HG03108 (cell line): Measurements from ENCODE around the gene NBDY.
"Not testable (repeated sequence)": the region's sequence is repeated elsewhere in the genome, so short reads cannot be mapped to it uniquely, and the experiment has no call there.

Experiments
- ATAC-seq: cut with Tn5 transposase; IDR thresholded peaks from one replicate; pipeline ENCODE4 v1.9.1; 2021; ENCODE audit warnings: moderate library complexity; ENCODE audit not compliant: unreplicated experiment

The NBDY gene

DNA sequence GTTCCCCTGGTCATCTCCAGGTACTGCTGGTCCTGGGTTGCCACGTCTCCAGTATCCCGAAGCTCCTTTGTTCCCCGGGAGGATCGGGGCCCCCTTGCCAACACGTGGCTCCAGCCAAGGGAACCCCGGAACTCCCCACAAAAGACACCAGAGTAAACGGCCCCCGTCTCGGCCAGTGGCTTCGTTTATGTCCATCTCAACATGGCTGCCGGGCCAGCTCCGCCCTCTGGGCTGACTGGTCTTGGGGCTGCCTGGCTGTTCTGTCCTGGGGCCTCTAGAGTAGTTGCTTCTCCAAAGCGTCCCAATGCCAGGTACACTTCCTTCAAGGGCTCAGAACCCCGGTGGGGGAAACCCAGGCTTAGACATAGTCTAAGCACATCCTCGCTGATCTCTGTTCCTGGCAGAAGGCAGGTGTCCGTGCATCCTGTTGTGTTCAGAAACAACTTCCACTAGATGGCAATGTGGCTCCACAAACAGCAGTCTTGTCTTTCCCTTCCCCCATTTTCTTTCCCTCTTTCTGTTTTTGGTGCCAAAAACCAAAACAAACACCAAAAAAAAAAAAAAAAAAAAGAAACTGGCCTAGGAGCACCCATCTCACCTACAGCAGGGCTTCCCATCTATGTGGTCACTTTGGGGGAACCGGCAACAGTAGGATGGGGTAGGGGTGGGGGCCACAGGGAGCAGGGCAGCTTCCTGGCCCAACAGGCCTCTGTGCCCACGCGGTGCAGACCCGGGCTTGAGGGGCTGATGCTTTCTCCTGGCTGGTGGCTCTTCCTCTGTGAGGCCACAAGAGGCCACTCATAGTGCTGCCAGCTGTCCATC is 35.3 kb downstream of the NBDY start:
- peak; percentile 34 for ATAC-seq

DNA sequence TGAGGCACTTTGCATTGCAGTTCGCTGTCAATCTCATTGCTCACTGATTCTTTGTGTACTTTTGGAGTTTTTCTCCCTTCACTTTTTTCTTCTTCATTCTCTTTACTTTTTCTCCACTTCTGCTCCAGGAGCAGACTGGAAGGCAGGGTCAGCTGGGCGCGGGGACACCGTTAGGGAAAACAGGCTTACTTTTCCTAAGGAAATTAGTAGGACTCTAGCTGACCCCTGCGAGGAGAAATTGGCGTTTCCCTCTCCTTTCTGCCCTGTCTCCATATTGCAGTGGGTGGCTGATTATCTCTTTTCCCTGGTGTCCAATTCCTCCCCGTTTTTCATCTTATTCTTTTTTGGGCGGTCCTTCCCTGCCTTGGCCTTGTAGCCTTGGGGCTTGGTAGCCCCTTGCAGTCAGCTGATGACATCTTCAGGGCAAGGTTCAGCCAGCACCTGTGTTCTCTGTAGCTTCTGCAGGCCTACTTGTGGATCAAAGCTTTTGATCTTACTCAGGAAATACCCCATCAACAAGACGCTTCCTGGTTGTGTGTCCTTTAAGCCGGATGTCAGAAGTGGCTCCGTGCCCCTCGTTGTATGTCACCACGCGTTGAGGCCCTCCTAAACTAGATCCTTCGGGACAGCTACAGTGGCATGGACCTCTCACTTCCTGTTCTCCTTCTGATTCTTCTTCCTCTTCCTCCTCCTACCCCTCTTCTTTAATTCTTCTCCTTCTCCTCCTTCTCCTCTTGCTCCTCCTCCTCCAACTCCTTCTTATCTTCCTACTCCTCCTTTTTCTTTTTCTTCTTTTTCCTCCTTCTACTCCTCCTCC is 36.1 kb downstream of the NBDY start:
- ATAC-seq = no peak

DNA sequence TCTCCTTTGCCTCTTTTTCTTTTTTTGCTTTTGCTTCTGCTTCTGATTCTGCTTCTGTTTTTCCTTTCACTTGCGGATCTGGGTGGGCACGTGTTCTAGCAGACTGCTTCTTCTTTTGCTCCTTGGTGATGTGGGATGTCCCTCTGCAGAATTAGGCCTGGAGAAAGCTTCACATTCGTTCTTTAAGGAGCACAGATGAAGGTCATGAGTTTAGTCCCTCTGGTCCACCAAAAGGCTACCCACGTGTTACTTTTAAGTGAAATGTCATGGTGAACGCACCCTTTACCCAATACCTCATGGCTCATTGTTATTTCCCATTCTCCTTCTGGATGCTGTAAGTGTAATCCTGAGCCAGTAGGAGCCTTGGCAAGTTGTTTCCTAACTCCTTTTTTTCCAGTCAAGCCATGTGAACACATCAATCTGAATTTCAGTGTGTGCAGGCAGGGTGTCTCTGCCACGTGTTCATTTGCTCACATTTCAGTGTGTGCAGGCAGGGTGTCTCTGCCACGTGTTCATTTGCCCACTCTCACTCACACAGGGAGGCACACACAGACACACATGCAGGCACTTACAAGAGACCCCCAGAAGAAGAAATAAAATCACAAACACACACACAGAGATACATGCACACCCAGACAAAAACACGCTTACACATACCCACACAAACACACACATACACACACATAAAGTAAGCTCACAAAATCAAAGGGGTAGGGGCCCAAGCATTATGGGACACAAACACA is 36.9 kb downstream of the NBDY start:
- no peak for ATAC-seq

DNA sequence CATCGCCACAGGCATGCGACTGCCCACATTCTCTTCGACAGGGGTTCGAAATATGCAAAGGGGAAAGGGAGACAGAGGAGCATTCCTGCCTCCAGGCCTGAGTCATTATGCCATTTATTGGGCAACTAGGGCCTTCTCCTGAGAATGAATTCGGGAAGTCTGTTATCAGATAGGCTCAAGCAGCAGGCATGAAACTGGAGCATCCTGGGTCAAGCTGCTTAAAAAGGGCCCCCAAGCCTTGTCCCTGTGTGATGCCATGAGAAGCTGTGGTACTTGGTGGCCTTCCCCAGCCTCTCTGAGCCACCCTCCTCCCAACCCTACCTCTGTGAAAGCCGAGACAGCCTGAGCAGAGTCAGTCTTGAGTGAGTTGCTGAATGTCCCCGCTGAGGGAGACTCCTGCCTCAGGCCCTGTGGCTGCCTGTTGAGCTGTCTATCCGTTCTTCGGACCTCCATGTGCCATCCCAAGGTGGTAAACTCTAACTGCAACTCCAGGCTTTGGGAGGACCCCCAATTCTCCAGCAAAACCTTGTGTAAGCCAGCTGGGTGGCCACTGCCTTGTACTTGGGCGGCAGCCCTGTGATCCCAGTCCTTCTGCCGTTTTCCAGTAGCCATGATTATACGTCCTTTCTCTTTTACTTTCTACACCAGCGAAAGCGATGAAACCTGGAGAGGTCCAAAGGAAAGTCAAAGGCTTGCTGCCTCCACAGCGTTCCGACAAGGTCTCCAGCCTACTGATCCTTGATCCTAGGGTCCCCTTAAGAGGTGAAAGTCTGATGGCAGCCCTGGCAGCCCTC is 37.7 kb downstream of the NBDY start:
- no peak for ATAC-seq

DNA sequence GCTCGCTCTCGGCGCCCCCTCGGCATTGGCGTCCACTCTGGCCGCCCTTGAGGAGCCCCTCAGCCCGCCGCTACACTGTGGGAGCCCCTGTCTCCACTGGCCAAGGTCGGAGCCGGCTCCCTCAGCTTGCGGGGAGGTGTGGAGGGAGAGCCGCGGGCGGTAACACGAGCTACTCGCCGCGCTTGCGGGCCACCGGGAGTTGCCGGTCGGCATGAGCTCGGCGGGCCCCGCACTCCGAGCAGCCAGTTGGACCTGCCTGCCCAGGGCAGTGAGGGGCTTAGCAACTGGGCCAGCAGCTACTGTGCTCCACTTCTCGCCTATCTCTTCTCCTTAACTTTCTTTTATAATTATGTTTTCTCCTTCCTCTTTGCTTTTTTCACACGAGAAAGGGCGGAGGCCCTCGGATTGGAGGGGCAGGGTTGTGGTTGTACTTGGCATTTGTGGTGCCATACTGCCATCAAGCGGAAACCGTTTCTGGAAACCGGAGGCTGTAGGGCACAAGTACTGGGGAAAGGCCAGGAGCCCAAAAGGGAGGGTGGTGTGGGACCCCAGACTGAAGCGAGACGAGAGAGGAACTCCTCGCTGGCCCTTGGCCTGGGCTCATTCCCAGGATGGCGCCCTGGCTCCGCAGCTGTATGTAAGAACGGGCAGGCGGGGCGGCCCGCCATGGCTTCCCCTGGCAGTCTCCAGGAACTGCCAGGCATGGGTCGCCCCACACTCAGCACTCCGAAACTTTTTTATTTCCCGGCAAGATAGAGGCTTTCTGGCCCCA is 38.5 kb downstream of the NBDY start:
- ATAC-seq = peak; percentile 17

DNA sequence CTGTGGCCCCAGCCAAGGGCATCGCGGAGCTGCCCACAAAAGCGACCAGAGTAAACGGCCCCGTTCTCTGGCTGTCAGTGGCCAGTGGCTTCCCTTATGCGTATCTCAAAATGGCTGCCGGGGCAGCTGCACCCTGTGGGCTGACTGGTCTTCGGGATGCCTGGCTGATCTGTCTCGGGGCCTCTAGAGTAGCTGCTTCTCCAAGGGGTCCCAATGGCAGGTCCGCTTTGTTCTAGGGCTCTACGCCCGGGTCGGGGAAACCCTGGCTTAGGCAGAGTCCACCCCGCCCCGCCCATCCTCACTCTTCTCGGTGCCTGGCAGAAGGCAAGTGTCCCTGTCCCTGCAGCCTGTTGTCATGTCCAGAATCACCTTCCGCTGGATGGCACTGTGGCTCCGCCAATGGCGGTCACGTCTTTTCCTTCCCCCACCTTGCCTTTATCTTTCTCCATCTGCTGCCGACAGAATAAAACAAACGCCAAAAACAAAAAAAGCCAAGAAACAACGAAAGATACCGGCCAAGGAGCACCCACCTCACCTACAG is 39.1 kb downstream of the NBDY start:
- ATAC-seq = peak; percentile 23

DNA sequence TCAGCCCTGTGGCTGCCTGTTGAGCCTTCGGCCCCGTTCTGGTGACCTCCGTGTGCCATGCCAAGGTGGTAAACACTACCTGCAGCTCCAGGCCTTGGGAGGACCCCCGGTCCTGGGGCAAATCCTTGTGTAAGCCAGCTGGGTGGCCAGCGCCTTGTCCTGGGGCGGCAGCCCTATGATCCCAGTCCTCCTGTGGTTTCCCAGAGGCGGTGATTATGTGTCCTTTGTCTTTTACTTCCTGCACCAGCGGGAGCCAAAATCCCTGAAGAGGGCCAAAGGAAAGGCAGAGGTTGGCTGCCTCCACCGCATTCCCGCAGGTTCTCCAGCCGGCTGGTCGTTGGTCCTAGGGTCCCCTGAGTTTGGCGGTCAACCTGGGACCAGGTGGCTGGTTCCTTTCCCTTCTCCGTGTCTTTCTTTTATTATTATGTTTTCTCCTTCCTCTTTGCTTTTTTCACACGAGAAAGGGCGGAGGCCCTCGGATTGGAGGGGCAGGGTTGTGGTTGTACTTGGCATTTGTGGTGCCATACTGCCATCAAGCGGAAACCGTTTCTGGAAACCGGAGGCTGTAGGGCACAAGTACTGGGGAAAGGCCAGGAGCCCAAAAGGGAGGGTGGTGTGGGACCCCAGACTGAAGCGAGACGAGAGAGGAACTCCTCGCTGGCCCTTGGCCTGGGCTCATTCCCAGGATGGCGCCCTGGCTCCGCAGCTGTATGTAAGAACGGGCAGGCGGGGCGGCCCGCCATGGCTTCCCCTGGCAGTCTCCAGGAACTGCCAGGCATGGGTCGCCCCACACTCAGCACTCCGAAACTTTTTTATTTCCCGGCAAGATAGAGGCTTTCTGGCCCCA is 43.9 kb downstream of the NBDY start:
- not testable (repeated sequence) for ATAC-seq

DNA sequence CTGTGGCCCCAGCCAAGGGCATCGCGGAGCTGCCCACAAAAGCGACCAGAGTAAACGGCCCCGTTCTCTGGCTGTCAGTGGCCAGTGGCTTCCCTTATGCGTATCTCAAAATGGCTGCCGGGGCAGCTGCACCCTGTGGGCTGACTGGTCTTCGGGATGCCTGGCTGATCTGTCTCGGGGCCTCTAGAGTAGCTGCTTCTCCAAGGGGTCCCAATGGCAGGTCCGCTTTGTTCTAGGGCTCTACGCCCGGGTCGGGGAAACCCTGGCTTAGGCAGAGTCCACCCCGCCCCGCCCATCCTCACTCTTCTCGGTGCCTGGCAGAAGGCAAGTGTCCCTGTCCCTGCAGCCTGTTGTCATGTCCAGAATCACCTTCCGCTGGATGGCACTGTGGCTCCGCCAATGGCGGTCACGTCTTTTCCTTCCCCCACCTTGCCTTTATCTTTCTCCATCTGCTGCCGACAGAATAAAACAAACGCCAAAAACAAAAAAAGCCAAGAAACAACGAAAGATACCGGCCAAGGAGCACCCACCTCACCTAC is 44.5 kb downstream of the NBDY start:
- not testable (repeated sequence) for ATAC-seq

DNA sequence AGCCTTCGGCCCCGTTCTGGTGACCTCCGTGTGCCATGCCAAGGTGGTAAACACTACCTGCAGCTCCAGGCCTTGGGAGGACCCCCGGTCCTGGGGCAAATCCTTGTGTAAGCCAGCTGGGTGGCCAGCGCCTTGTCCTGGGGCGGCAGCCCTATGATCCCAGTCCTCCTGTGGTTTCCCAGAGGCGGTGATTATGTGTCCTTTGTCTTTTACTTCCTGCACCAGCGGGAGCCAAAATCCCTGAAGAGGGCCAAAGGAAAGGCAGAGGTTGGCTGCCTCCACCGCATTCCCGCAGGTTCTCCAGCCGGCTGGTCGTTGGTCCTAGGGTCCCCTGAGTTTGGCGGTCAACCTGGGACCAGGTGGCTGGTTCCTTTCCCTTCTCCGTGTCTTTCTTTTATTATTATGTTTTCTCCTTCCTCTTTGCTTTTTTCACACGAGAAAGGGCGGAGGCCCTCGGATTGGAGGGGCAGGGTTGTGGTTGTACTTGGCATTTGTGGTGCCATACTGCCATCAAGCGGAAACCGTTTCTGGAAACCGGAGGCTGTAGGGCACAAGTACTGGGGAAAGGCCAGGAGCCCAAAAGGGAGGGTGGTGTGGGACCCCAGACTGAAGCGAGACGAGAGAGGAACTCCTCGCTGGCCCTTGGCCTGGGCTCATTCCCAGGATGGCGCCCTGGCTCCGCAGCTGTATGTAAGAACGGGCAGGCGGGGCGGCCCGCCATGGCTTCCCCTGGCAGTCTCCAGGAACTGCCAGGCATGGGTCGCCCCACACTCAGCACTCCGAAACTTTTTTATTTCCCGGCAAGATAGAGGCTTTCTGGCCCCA is 49.3 kb downstream of the NBDY start:
- ATAC-seq = peak; percentile 34

DNA sequence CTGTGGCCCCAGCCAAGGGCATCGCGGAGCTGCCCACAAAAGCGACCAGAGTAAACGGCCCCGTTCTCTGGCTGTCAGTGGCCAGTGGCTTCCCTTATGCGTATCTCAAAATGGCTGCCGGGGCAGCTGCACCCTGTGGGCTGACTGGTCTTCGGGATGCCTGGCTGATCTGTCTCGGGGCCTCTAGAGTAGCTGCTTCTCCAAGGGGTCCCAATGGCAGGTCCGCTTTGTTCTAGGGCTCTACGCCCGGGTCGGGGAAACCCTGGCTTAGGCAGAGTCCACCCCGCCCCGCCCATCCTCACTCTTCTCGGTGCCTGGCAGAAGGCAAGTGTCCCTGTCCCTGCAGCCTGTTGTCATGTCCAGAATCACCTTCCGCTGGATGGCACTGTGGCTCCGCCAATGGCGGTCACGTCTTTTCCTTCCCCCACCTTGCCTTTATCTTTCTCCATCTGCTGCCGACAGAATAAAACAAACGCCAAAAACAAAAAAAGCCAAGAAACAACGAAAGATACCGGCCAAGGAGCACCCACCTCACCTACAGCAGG is 50.0 kb downstream of the NBDY start:
- peak; percentile 35 for ATAC-seq

DNA sequence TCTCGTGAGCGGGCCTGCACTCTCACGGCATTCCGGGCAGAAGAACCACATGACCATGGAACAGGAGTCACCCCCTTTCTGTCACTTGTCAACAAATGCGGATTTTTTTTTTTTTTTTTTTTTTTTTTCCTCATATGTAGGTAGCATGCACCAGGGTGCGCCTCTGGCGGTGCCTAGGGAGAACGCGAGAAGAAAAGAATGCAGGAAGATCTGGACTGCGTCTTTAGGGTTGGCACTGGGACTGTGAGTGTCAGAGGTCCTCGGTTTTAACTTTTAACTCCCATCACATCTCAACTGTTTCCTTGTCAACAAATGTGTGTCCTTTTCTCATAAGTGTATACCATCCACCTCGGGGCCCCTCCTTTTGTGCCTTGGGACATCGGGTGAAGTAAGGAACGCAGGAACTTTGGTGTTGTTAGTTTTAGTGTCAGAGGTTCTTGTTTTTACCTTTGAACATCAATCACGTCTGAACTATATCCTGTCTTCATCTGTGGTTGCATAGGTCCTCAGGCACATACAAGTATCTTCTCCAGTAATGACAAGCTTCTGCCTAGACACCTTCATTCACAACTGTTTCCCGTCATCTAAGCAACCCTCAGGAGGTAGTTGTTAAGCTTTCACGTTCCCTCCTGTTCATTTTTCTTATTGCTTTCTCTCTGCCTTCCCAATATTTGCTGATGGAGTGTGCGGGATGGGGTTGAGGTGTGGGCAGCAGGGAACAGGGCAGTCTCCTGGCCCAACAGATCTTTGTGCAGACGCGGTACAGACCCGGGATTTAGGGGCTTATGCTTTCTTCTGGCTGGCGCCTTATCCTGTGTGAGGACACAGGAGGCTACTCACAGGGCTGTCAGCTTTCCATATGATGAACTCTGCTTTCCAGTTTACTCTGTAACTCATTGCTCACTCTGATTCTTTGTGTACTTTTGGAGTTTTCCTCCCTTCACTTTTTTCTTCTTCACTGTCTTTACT is 51.9 kb downstream of the NBDY start:
- not testable (repeated sequence) for ATAC-seq

DNA sequence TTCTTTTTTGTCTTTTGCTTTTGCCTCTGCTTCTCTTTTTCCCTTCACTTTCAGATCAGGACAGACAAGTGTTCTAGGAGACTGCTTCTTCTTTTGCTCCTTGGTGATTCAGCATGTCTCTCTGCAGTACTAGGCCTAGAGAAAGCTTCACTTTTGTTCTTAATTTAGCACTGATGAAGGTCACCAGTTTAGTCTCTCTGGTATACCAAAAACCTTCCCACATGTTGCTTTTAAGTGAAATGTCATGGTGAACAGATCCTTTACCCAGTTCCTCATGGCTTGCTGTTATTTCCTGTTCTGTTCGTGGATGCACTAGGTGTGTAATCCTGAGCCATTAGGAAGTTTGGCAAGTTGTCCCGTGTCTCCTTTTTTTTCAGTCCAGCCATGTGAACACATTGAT is 53.3 kb downstream of the NBDY start:
- no peak for ATAC-seq

DNA sequence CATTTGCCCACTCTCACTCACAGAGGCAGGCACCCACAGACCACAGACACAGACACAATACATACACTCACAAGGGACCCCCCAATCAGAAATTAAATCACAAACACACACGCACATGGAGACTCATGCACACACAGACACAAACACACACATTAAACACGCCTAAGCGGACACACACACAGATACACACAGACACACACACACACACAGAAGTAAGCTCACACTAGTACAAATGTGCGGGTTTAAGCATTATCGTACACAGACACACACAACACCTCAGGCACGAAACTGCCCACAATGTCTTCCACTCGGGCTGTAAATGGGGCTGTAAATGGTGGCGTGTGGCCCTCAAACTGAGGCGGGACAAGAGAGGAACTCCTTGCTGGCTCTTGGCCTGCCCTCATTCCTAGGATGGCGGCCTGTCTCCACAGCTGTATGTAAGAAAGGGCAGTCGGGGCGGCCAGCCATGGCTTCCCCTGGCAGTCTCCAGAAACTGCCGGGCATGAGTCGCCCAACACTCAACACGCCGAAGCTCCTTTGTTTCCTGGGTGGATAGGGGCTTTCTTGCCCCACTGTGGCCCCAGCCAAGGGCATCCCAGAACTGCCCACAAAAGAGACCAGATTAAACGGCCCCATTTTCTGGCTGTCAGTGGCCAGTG is 53.9 kb downstream of the NBDY start:
- no peak for ATAC-seq

DNA sequence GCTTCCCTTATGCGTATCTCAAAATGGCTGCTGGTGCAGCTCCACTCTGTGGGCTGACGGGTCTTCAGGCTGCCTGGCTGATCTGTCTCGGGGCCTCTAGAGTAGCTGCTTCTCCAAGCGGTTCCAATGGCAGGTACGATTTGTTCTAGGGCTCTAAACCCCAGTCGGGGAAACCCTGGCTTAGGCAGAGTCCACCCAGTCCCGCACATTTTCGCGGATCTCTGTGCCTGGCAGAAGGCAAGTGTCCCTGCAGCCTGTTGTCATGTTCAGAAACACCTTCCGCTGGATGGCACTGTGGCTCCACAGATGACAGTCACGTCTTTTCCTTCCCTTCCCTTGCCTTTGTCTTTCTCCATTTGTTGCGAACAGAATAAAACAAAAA is 54.4 kb downstream of the NBDY start:
- no peak for ATAC-seq

DNA sequence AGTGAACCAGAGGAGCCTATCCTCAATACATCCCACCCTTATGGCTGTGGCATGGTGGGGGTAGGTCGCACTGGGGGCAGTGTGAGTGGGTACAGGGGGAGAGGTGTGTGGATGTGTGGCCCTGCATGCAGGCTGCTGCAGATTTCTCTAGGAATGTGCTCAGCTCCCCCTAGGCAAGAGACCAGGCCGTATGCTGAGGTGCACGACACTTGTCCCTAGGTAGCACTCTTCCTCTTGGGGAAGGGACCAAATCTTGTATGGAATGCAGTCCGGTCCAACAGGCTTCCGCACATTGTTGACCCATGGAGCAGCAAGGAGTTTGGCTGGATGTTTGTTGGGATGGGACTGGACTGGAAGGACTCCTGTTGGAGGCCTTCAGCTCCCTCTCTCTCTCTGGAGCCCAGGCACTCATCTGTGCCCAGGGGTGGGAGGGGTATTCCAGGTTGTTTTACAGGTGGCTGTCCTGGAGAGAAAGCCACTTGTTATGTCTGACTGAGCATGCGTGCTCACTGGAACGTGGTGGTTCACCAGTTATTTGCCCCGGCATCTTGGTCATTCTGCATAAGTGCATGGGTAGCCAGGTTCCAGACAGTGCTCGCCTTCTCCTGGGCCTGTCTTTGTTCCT is 55.1 kb downstream of the NBDY start:
- ATAC-seq = no peak
